Panc1 (cell line): ENCODE data around the gene WDR88.

Source experiments
- CTCF ChIP-seq: fragments of 450-650 bp; IDR thresholded peaks from 2 replicates; pipeline ENCODE4 v1.5.1; 2017; ENCODE audit warnings: mild to moderate bottlenecking
- REST ChIP-seq, 2 experiments: IDR thresholded peaks; 2 replicates each; pipeline ENCODE4 v1.6.1; 2011 to 2012; ENCODE audit warnings: low read depth in 2 of 2, control low read depth in 1 of 2, low read length in 1 of 2, mild to moderate bottlenecking in 1 of 2, moderate library complexity in 1 of 2; ENCODE audit not compliant: insufficient read depth in 1 of 2
- SIN3A ChIP-seq: IDR thresholded peaks from 2 replicates; pipeline ENCODE4 v1.6.1; 2012; ENCODE audit warnings: low read depth, mild to moderate bottlenecking, low read length, moderate library complexity, borderline replicate concordance; ENCODE audit not compliant: insufficient read depth

- no peak for TF ChIP-seq REST (IDR thresholded peaks at IDR 0.05; ENCODE audit: insufficient read depth in 1 of 2, low read depth in 2 of 2, low read length in 1 of 2)
- TF ChIP-seq CTCF, result no peak
- no peak for TF ChIP-seq SIN3A
Measured at GRCh38 chr19:33175886-33176669, 44.2 kb downstream of the WDR88 start.
